ENCODE results near the gene CDC37.

Gene CDC37

DNA sequence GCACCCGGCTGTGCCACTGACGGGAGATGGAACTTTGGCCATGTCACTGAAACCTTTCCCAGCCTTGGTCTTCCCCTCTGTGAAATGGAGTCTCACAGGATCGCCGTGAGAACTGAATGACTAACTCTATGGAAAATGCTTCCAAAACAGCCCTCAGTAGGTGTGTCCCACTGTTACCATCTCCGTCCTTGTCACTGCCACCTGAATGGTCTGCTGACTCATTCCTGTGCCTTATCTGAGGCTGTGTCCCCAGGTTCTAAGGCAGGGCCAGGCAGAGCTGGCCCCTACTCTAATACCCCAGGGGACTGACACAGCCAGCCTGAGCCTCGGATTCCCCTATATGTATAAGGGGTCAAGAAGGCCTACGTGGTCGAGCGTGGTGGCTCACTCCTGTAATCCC is 4.5 kb downstream of the CDC37 start:
- TF ChIP-seq, protein P1, sequence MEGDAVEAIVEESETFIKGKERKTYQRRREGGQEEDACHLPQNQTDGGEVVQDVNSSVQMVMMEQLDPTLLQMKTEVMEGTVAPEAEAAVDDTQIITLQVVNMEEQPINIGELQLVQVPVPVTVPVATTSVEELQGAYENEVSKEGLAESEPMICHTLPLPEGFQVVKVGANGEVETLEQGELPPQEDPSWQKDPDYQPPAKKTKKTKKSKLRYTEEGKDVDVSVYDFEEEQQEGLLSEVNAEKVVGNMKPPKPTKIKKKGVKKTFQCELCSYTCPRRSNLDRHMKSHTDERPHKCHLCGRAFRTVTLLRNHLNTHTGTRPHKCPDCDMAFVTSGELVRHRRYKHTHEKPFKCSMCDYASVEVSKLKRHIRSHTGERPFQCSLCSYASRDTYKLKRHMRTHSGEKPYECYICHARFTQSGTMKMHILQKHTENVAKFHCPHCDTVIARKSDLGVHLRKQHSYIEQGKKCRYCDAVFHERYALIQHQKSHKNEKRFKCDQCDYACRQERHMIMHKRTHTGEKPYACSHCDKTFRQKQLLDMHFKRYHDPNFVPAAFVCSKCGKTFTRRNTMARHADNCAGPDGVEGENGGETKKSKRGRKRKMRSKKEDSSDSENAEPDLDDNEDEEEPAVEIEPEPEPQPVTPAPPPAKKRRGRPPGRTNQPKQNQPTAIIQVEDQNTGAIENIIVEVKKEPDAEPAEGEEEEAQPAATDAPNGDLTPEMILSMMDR (IDR thresholded peaks at IDR 0.05; ENCODE audit: low read depth, low read length, missing control alignments): no peak
- in situ Hi-C loops (cut with HindIII; ENCODE audit: low sequenced_read_pairs): no loop called here

DNA sequence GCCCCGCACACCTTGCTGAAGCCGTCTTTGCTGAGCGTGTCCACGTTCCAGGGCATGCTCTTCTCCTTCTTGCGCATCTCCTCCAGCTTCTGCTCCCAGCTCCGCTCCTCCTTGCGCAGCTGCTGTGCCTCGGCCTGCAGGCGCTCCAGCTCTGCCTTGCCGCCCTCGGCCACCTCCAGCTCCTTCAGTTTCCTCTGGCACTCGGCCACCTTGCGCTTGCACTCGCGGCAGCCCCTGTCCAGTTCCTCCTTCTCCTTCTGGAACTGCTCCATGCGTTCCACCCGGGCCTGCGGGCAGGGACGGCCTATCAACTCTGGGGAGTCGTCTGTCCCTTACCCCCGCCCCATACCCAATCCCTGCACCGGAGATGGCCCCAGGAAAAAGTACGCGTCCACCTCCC is 7.4 kb downstream of the CDC37 start:
- H3K4me3 ChIP-seq (ENCODE audit: low read depth, low read length): no peak overlapping the region
- in situ Hi-C loops (cut with HindIII; ENCODE audit: low sequenced_read_pairs): no loop called here
- TF ChIP-seq, protein P1 (IDR thresholded peaks at IDR 0.05; ENCODE audit: low read depth, low read length, missing control alignments): no peak
- no peak for DNase-seq (ENCODE audit: low read depth)

More for the DNA sequence above, 4.5 kb downstream of the CDC37 start:
- no peak for DNase-seq (ENCODE audit: low read depth)
- no peak overlapping the region for H3K4me3 ChIP-seq (ENCODE audit: low read depth, low read length)

DNA sequence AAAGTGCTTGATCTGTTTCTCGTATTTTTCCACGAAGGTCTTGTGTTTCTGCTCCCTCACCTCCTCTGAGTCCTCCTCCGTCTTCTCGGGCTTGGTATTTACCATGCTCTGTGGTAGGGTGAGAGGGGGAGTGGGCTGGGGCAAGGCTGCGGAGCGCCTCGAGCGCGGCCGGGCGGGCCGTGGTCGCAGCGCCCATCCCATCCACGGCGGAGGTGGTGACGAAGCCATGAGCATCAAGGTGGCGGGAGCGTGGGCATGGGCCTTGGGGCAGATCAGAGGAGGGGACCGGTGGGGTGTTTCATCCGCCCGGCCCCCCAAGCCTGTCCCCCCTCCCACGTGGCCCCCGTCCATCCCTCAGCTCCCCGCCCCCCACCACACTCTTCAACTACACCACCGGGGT is 7.9 kb downstream of the CDC37 start:
- DNase-seq (ENCODE audit: low read depth): no peak
- TF ChIP-seq, protein P1 (IDR thresholded peaks at IDR 0.05; ENCODE audit: low read depth, low read length, missing control alignments): no peak
- in situ Hi-C loops (cut with HindIII; ENCODE audit: low sequenced_read_pairs): no loop called here
- H3K4me3 ChIP-seq (ENCODE audit: low read depth, low read length): no peak overlapping the region

DNA sequence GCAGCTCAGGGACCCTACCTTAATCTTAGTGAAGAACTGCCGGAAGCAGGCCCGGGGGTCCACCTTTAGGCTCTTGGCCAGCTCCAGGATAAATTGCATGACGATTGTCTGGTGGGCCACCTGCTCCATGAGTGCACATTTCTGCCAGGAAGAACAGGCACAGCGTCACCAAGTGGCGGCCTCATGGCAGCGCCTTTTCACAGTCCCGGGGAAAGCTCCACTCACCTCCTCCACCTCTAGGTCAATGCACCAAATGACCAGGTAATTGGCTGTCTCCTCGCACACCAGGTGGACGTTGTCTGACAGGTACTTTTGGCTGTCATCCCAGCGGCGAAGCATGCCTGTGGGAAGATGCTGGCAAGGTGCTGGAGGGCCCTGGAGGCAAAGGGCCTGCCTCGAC is 8.3 kb downstream of the CDC37 start:
- DNase-seq (ENCODE audit: low read depth): no peak
- in situ Hi-C loops (cut with HindIII; ENCODE audit: low sequenced_read_pairs): no loop called here
- TF ChIP-seq, protein P1 (IDR thresholded peaks at IDR 0.05; ENCODE audit: low read depth, low read length, missing control alignments): no peak
- H3K4me3 ChIP-seq (ENCODE audit: low read depth, low read length): no peak overlapping the region

DNA sequence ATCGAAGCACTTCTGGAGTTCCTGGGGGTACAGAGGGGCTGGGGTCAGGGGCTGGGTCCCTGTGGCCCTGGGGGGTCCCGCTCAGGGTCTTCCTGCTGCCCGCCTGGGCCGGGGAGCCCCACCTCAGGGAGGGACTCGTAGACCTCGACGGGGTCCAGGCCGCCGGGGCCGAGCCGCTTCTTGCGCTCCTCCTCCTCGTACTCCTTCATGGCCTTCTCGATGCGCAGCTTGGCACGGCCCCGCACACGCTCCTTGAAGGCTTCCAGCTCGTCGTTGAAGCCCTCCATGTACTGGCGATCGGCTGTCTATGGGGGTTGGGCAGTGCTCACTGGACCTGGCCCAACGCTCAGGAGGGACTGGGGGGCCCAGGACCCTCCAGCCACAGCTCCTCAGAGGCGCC is 10.2 kb downstream of the CDC37 start:
- no peak overlapping the region for H3K4me3 ChIP-seq (ENCODE audit: low read depth, low read length)
- TF ChIP-seq, protein P1 (IDR thresholded peaks at IDR 0.05; ENCODE audit: low read depth, low read length, missing control alignments): no peak
- DNase-seq (ENCODE audit: low read depth): no peak
- in situ Hi-C loops (cut with HindIII; ENCODE audit: low sequenced_read_pairs): no loop called here

DNA sequence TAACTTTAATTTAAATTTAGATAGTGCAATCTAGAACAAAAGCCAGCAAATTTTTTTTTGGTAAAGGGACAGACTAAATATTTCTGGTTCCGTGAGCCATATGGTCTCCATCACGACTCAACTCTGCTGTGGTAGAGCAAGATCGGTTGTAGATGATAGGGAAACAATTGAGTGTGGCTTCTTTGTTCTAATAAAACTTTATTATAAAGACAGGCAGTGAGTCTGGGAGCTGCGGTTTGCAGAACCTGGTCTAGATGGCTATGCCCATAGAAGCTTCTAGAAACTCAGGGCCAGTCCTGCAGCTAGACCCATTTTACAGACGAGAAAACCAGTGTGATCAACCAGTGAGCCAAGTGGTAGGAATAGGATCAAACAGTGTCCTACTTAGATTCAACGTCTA is 11.2 kb downstream of the CDC37 start:
- TF ChIP-seq, protein P1 (IDR thresholded peaks at IDR 0.05; ENCODE audit: low read depth, low read length, missing control alignments): no peak
- DNase-seq (ENCODE audit: low read depth): no peak
- no peak overlapping the region for H3K4me3 ChIP-seq (ENCODE audit: low read depth, low read length)
- in situ Hi-C loops (cut with HindIII; ENCODE audit: low sequenced_read_pairs): no loop called here
